NCI-H1092 treated with DMSO at 0.1 percent for 48 hours (cell line): ENCODE measurements around the gene P2RY4.
"Not testable (repeated sequence)": the region's sequence is repeated elsewhere in the genome, so short reads cannot be mapped to it uniquely, and the experiment has no call there.

Source experiments
- DNase-seq: peaks from one replicate; lab custom pipeline; 2025; lab: John Stamatoyannopoulos, UW

P2RY4 gene

DNA sequence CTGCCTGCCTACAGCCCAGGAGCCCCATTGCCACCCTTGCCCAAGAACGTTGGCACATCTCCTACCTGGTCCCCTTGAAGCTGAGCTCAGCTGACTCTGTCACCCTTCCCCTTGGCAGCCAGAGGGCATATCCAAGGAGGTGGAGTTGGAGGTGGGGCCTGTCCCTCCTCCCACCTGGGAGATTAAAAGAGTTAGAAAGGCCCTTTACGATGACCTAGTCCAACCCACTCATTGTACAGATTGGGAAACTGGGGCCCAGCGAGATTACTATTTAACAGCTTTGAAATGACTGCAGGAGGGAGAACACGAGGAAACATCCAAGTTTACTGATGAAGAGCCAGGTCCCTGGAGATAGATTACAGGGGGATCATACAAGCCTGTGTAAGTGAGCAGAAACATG, at the start of gene P2RY4:
P2RY4 (minus strand) TSS at position 101 of the 400 bp plus-strand sequence. CDS start 580 bp downstream, outside the sequence.
- DNase-seq = no peak

DNA sequence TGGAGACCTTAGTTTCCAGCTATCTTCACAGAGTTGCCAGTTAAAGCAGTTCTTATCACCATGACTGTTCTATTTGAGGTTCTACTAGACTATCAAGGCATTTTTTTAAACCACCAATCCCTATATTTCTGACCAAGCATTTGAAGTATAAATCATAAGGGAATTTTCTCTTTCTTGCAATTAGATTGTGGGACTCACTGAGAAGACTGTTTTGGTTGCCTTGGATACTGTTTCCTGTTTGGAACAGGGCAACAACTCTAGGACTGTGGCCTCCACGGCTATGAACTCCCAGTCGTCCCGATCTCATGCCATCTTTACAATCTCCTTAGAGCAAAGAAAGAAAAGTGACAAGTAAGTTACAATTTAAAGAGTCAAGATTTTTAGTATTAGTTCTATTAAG, 41.7 kb upstream of the P2RY4 start:
- DNase-seq = no peak

- no peak for DNase-seq
These were observed 33.6 kb upstream of the P2RY4 start for GRCh38 chrX:70293621-70294020.

- no peak for DNase-seq
These were observed 32.8 kb upstream of the P2RY4 start for GRCh38 chrX:70292788-70293187.

- peak; percentile 85 for DNase-seq
These were observed 30.1 kb upstream of the P2RY4 start, which contains the start of the genes KIF4A and PDZD11 for GRCh38 chrX:70289793-70290770. Gene KIF4A, plus strand, starts transcription at chrX:70290104. Its CDS starts 355 bp downstream, at chrX:70290459. Gene PDZD11, minus strand, starts transcription at chrX:70289927. Its CDS starts 586 bp downstream, at chrX:70289341.

DNA sequence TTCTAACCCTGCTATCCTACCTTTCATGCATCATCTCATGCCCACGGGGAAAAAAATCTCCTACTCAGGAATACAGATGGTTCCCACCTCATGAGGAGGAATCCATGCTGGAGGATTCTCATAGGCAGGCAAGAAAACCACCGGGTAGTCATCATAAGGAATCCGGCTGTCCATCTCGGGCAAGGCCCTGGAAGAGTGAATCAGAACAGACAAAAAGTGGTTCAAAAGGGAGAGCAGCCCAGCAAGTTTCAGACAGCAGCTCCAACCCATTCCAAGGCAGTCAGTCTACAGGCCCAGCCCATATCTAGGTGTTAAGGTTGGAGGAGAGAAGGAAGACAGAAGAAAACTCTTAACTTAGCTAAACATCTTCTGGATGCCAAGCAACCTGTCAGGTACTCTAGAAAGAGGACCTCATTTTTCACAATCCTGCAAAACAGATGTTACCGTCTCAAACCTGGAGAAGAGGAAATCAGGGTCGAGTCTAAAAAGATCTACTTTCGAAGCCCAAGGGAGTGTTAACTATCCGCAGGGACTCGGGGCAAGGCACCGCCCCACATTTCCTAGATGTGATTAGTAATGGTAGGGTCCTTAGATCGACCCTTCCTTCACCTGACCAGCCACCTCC, 29.3 kb upstream of the P2RY4 start:
- DNase-seq = no peak

DNA sequence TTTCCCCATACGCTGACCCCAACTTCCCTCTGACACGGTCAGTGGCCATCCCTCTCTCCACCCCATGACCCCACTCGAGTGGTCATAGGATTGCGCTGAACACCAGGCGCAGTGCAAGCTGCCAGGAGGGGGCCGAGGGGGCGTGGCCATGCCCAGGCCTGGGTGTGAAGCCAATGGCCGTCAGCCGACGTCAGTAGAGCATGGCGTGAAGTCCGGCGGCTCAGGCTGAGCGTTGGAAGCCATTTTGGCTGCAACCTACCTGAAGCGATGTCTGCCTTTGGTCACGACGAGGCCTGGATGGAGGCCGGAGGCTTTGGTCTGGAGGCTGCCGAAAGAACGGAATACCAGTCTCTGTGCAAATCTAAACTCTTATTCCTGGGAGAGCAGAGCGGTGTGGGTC, 21.9 kb upstream of the P2RY4 start, which contains the start of gene RAB41:
RAB41 (plus strand) TSS at position 222 of the 400 bp plus-strand sequence; CDS start at position 268, 46 bp downstream.
- no peak for DNase-seq

DNA sequence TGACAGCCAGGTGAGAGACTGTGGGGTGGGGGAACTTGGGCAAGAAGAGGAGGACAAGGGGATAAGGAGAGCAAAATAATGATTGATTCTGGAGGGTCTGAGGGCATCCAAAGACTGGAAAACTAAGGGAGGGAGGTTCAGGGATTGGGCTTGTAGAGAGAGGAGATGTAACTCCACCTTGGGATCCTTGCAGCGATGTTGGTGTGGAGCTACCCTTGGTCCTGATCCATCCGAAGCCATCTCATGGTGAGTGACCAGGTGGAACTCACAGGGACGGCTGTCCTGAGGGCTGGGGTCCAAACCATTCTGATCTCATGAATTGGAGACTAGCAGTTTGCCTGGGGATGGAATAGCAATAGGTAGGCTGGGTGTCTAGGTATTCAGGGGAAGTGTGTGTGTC, 20.6 kb upstream of the P2RY4 start:
- DNase-seq = no peak

GRCh38 chrX:70279081-70279480, 19.1 kb upstream of the P2RY4 start:
- no peak for DNase-seq

GRCh38 chrX:70274029-70274428, 14.0 kb upstream of the P2RY4 start:
- not testable (repeated sequence) for DNase-seq

DNA sequence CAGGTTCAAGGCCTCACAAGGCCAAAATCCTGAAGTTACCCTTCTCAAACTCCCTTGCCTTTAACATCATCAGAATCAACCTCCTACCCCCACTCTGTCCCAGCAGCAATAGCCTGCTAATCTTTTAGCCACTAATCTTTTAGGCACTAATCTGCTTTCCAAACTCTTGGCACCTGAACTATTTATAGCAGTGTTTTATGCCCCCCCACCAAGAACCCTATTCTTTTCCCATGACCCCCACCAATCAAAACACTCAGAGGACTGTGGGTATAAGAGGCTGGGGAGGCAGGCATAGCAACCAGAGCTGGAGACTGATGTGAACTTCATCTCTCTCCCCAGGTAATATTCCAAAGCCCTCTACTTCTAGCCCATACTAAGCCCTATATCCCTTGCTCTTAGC, 8.0 kb upstream of the P2RY4 start, which contains the start of gene ARR3:
ARR3 (plus strand) TSS at position 301 of the 400 bp plus-strand sequence. CDS start 1,052 bp downstream, outside the sequence.
- no peak for DNase-seq

- DNase-seq = no peak
These were observed 4.8 kb upstream of the P2RY4 start for GRCh38 chrX:70264784-70265183.

GRCh38 chrX:70262952-70263567, 3.1 kb upstream of the P2RY4 start:
- DNase-seq = peak; percentile 22

DNA sequence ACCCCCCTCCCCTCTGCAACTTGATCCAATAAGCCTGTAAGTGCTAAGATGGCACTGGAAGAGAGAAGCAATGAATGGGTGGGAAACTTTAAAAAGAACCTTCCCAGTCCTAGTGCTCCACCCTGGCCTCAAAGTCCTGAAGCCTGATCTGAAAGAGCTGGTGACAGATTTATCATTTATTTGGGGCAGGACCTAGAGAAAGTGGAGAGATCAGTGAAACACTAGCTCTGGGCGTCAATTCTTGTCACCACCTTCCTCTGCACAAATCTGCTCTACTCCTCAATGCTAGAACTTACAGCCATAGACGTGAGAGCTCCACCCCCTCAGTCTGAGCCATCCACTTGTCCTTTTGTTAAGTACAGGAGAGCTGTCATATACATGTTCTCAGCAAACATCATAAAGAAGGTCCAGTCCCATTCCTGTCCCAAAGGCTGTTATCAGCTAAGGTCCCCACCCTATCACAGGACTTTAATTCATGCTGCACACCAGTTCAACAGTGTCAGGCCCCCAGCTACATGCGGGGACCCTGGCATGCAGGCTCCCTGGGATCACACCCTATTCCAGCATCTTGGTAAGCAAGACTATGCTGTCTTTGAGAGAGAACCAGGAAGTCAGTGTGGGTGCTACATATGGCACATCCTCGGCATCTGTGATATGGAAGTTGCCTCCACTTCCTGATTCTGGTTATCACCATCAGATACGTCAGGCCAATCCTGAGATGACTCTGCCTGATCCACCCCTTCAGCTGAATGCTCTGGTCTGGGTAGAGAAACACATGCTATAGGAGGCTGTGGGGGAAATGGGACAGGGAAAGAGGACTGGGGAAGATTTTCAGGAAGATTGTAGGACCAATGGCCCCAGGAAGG, 2.3 kb downstream of the P2RY4 start:
- no peak for DNase-seq

DNA sequence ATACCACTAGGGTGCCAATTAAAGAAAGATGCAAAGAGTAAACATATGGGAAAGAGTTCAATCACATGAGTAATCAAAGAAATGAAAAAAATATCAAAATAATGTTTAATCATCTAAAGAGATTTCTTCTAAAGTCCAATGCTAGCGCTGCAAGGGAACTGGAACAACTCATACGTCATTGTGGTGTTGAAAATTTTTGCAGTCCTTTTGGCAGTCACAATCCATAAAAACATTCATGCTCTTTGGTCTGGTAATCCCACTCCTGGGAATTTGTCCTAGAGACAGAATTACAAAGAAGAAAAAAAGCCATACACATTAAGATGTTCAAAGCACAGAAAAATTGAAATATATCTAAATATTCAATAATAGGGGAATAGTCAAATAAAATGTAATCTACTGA, 4.6 kb downstream of the P2RY4 start:
- no peak for DNase-seq

DNA sequence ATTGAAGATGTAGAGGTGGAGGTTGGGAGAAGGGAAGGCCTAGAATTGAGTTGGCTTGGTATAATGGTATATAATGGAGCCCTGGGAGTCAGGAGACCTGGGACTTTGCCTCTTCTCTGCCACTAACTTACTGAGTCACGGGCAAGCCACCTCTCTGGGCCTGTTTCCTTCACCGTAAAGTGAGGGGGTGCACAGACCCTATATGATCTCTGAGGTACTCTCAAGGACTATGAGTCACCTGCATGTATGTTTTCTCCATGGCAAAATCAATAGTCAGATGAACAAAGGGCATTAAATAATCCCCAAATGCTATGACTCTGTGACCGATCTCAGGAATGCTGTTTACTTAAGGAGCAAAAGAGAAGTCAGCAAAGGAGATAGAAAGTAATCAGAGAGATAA, 5.1 kb downstream of the P2RY4 start:
- DNase-seq = no peak

DNA sequence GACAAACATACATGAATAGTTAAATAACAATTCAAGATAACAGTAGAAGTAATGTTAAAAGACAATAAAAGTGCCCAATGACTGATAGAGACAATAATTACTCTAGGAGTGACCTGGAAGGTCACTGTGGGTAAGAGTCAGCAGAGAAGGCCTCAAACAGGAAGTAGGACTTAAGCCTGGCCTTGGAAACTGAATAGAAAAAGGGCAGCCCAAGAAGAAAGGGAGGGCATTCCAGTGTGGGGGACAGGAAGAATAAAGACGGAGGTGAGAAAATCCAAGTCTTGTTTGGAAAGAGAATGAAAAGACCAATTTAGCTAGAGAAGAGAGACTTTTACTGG, 6.0 kb downstream of the P2RY4 start:
- DNase-seq = no peak

DNA sequence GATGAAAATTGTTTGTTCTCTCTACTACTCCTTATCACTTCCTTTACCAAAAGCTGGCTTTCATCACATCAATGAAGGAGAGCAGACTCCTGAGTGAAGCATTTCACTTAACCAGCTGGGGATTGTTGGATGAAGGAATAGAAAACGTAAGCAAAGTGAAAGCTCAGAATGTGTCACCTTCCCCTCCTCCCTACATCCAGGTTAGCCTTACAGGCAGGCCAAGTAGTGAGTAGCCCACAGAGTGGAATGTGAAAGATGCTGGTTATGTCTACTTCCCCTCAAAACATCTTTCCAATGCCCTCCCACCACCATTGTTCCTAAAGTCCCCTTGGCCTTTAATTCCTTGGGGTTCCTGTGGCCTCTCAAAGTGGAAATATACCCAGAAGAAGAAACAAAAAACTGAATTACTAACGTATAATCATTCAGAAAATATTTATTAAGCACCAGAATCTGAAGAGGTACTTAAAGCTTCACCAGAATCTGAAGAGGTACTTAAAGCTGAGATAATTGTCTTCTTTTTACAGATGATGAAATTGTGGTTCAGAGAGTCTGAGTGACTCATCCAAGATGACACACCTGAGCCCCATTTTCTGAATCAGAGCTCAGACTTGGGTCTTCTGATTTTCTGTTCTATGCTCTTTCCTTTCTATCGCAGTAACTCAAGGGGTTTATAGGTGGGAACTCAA, 6.5 kb downstream of the P2RY4 start:
- DNase-seq = no peak

- no peak for DNase-seq
These were observed 7.5 kb downstream of the P2RY4 start for GRCh38 chrX:70252491-70252890.

- DNase-seq = no peak
These were observed 12.8 kb downstream of the P2RY4 start for GRCh38 chrX:70247252-70247651.

DNA sequence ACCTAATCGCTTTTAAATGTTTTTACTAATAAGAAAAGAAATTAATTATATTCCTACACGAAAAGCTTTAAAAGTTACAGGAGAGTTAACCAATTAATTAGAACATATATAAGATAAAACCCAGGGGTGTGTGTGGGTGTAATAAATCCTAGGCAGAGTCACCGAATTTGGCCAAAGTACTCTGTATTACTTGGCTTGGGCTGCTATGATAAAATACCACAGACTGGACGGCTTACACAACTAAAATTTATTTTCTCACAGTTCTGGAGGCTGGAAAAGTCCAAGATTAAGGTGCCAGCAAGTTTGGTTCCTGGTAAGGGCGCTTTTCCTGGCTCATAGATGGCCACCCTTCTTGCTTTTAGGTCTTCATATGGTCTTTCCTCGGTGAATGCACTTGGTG, 15.1 kb downstream of the P2RY4 start:
- no peak for DNase-seq
